Parathyroid adenoma (tissue), 2 donors: Measurements from ENCODE around the gene TRIM22.

Experiments used
- H2AFZ ChIP-seq: fragments of 300-600 bp; sonication (generic); one replicate; pipeline ENCODE4 v1.7.0; 2017; ENCODE audit warnings: antibody characterized with exemption, mild to moderate bottlenecking
- H3K27ac ChIP-seq: fragments of 300-600 bp; sonication (generic); one replicate; pipeline ENCODE4 v1.7.0; 2017
- H3K27me3 ChIP-seq: fragments of 300-600 bp; sonication (generic); one replicate; pipeline ENCODE4 v1.7.0; 2017; ENCODE audit warnings: low read length; ENCODE audit not compliant: control insufficient read depth, insufficient read depth
- H3K36me3 ChIP-seq: fragments of 300-600 bp; sonication (generic); one replicate; pipeline ENCODE4 v1.7.0; 2017; ENCODE audit warnings: low read length; ENCODE audit not compliant: control insufficient read depth, insufficient read depth
- H3K4me1 ChIP-seq: fragments of 300-600 bp; sonication (generic); one replicate; pipeline ENCODE4 v1.7.0; 2017; ENCODE audit warnings: control low read depth
- H3K4me2 ChIP-seq: fragments of 300-600 bp; sonication (generic); one replicate; pipeline ENCODE4 v1.7.0; 2017; ENCODE audit warnings: low read length
- H3K4me3 ChIP-seq: fragments of 300-600 bp; sonication (generic); one replicate; pipeline ENCODE4 v1.7.0; 2017; ENCODE audit warnings: low read depth, low read length
- H3K79me2 ChIP-seq: fragments of 300-600 bp; sonication (generic); one replicate; pipeline ENCODE4 v1.7.0; 2017; ENCODE audit warnings: control low read depth
- H3K9ac ChIP-seq: fragments of 300-600 bp; sonication (generic); one replicate; pipeline ENCODE4 v1.7.0; 2017; ENCODE audit warnings: mild to moderate bottlenecking
- H3K9me3 ChIP-seq: fragments of 300-600 bp; sonication (generic); one replicate; pipeline ENCODE4 v1.7.0; 2017; ENCODE audit warnings: low read length; ENCODE audit not compliant: control insufficient read depth
- CTCF ChIP-seq: fragments of 300-600 bp; sonication (generic); IDR thresholded peaks from one replicate; pipeline ENCODE4 v1.7.0; 2017; ENCODE audit warnings: antibody characterized with exemption, mild to moderate bottlenecking
- donor health status: primary hyperparathyroidism.

TRIM22 gene

GRCh38 chr11:5719703-5720495 is 30.3 kb downstream of the TRIM22 start:
- Histone ChIP-seq H2AFZ (no peak overlapping the region), H3K27ac (no peak overlapping the region), H3K9me3 (no peaks in the 10 kb centered on the region), H3K27me3 (no peaks in the 10 kb centered on the region), H3K36me3 (no peaks in the 10 kb centered on the region), H3K4me1 (no peaks in the 10 kb centered on the region), H3K79me2 (no peaks in the 10 kb centered on the region), H3K9ac (no peak overlapping the region), H3K4me3 (no peak overlapping the region), H3K4me2 (no peak overlapping the region)
- no peak for TF ChIP-seq CTCF

- Histone ChIP-seq H3K9ac (no peak overlapping the region), H3K36me3 (no peaks in the 10 kb centered on the region), H3K4me2 (no peak overlapping the region), H3K79me2 (no peaks in the 10 kb centered on the region), H3K9me3 (no peaks in the 10 kb centered on the region), H2AFZ (no peak overlapping the region), H3K4me1 (no peaks in the 10 kb centered on the region), H3K27me3 (no peaks in the 10 kb centered on the region), H3K27ac (no peak overlapping the region), H3K4me3 (no peak overlapping the region)
- no peak for TF ChIP-seq CTCF
Measured at GRCh38 chr11:5722622-5723021, 33.0 kb downstream of the TRIM22 start.

GRCh38 chr11:5726351-5726750 is 36.8 kb downstream of the TRIM22 start:
- Histone ChIP-seq H3K4me2 (no peak overlapping the region), H3K4me3 (no peak overlapping the region), H2AFZ (no peak overlapping the region), H3K9me3 (no peaks in the 10 kb centered on the region), H3K27me3 (no peaks in the 10 kb centered on the region), H3K79me2 (no peaks in the 10 kb centered on the region), H3K36me3 (no peaks in the 10 kb centered on the region), H3K27ac (no peak overlapping the region), H3K9ac (no peak overlapping the region), H3K4me1 (no peaks in the 10 kb centered on the region)
- no peak for TF ChIP-seq CTCF

- no peak for TF ChIP-seq CTCF
- Histone ChIP-seq H3K9me3 (no peaks in the 10 kb centered on the region), H3K79me2 (no peaks in the 10 kb centered on the region), H3K4me2 (no peak overlapping the region), H3K9ac (no peak overlapping the region), H3K27ac (no peak overlapping the region), H3K27me3 (no peaks in the 10 kb centered on the region), H3K36me3 (no peaks in the 10 kb centered on the region), H3K4me1 (no peaks in the 10 kb centered on the region), H3K4me3 (no peak overlapping the region), H2AFZ (no peak overlapping the region)
Measured at GRCh38 chr11:5727691-5728090, 38.1 kb downstream of the TRIM22 start.

- no peak within 1 kb of the TSS for H3K9ac ChIP-seq
- no peaks in the 10 kb centered on the region for H3K4me1 ChIP-seq
- H3K27ac ChIP-seq, result no peak within 1 kb of the TSS
- no peak within 1 kb of the TSS for H3K4me2 ChIP-seq
- no peak within 1 kb of the TSS for H2AFZ ChIP-seq
- TF ChIP-seq CTCF, result no peak
- H3K4me3 ChIP-seq, result no peak within 1 kb of the TSS
- no peaks in the 10 kb centered on the region for H3K9me3 ChIP-seq
- H3K36me3 ChIP-seq, result no peaks in the 10 kb centered on the region
- H3K27me3 ChIP-seq, result no peaks in the 10 kb centered on the region
- H3K79me2 ChIP-seq, result no peaks in the 10 kb centered on the region
Measured at GRCh38 chr11:5736396-5736795, 46.8 kb downstream of the TRIM22 start, which contains the start of gene OR56B1. OR56B1 (plus strand) TSS chr11:5736448; CDS start chr11:5736517, 69 bp downstream.
